ENCODE measurements around the gene GLE1. TPM values are rescaled to one million over a fixed set of nuclear protein-coding genes. Genes with fewer than 3 reads are reported as not detected.

GLE1 gene
- total RNA-seq, 1 experiment from 2014 or later, result 74.2 TPM

GRCh38 chr9:128485414-128485855, 19.1 kb upstream of the GLE1 start:
- Histone ChIP-seq H4K20me1 (ENCODE audit: insufficient read depth) (no peaks in the 10 kb centered on the region), H3K9me3 (ENCODE audit: insufficient read depth, low read depth) (no peaks in the 10 kb centered on the region), H2AFZ (no peak overlapping the region), H3F3A (ENCODE audit: insufficient read depth, low read depth) (no peaks in the 10 kb centered on the region), H3K27ac (no peak overlapping the region), H3K27me3 (ENCODE audit: insufficient read depth, low read depth) (no peaks in the 10 kb centered on the region), H3K79me2 (ENCODE audit: low read depth) (no peaks in the 10 kb centered on the region), H3K4me3 (no peak overlapping the region), H3K4me1 (replicated peaks; ENCODE audit: insufficient read depth) (no peaks in the 10 kb centered on the region), H3K9me2 (ENCODE audit: insufficient read depth) (no peaks in the 10 kb centered on the region), H3K4me2 (no peak overlapping the region), H3K36me3 (ENCODE audit: low read depth) (peaks cover 6% of the 10 kb centered on the region; the same call in 1 of the 2 replicates)
- ChIA-PET POLR2A (ENCODE audit: unreplicated experiment) (no interaction called here), CTCF (no interaction called here)
- no TSS peak for BruUV-seq (replicated peaks)
- intact Hi-C loops (cut with micrococcal nuclease; ENCODE audit: unreplicated experiment), result no loop called here
- TF ChIP-seq EZH2 (IDR thresholded peaks at IDR 0.05; ENCODE audit: low read depth), result no peak
- TF ChIP-seq, protein P1, sequence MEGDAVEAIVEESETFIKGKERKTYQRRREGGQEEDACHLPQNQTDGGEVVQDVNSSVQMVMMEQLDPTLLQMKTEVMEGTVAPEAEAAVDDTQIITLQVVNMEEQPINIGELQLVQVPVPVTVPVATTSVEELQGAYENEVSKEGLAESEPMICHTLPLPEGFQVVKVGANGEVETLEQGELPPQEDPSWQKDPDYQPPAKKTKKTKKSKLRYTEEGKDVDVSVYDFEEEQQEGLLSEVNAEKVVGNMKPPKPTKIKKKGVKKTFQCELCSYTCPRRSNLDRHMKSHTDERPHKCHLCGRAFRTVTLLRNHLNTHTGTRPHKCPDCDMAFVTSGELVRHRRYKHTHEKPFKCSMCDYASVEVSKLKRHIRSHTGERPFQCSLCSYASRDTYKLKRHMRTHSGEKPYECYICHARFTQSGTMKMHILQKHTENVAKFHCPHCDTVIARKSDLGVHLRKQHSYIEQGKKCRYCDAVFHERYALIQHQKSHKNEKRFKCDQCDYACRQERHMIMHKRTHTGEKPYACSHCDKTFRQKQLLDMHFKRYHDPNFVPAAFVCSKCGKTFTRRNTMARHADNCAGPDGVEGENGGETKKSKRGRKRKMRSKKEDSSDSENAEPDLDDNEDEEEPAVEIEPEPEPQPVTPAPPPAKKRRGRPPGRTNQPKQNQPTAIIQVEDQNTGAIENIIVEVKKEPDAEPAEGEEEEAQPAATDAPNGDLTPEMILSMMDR (conservative IDR thresholded peaks at IDR 0.05), result no peak
- DNase-seq, result no peak

DNA sequence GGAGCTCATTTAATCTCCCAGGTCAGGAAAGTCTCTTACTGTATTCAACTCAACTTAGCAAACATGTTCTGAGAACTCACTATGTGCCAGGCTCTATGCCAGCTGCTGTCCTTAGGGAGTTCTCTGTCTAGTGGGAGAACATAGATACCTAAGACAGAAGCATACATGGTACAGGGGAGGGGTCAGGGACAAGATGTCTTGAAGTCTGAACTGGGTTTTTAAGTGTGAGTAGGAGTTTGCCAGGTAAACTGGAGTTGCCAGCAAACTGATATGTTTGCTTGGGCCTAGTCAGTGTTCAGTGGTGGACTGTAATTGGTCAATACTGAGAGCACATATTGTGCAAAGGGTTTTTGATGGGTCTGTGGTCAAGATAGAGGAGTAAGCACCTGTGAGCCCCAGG, 18.3 kb upstream of the GLE1 start:
- H3F3A ChIP-seq (ENCODE audit: insufficient read depth, low read depth), result no peaks in the 10 kb centered on the region
- intact Hi-C loops (cut with micrococcal nuclease; ENCODE audit: unreplicated experiment), result no loop called here
- no peak for TF ChIP-seq EZH2 (IDR thresholded peaks at IDR 0.05; ENCODE audit: low read depth)
- no peaks in the 10 kb centered on the region for H3K4me1 ChIP-seq (replicated peaks; ENCODE audit: insufficient read depth)
- H4K20me1 ChIP-seq (ENCODE audit: insufficient read depth), result no peaks in the 10 kb centered on the region
- no peaks in the 10 kb centered on the region for H3K9me3 ChIP-seq (ENCODE audit: insufficient read depth, low read depth)
- no peak overlapping the region for H2AFZ ChIP-seq
- H3K36me3 ChIP-seq (ENCODE audit: low read depth), result peaks cover 6% of the 10 kb centered on the region; the same call in 1 of the 2 replicates
- DNase-seq, result no peak
- no TSS peak for BruUV-seq (replicated peaks)
- no peak overlapping the region for H3K4me3 ChIP-seq
- H3K9me2 ChIP-seq (ENCODE audit: insufficient read depth), result no peaks in the 10 kb centered on the region
- H3K79me2 ChIP-seq (ENCODE audit: low read depth), result no peaks in the 10 kb centered on the region
- no peak overlapping the region for H3K27ac ChIP-seq
- POLR2A ChIA-PET (ENCODE audit: unreplicated experiment), result no interaction called here
- H3K4me2 ChIP-seq, result no peak overlapping the region
- no peaks in the 10 kb centered on the region for H3K27me3 ChIP-seq (ENCODE audit: insufficient read depth, low read depth)
- CTCF ChIA-PET, result no interaction called here

DNA sequence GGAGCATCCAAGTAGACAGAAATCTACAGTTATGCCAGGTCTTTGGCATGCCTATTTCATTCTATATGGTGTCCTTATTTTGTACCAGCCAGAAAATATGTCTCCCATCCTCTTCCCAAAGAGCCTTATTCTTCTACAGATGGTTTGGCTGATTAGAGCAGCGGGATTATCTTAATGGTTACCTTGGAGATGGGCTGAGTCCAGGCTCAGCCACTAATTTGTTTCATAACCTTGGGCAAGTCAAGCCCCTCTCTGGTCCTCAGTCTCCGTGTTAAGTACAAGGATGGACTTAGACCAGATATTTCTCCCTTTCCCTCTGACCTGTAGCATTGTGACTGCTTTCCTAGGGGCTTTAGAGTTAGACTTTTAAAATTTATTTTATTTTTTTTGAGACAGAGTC, 11.1 kb upstream of the GLE1 start:
- no peaks in the 10 kb centered on the region for H4K20me1 ChIP-seq (ENCODE audit: insufficient read depth)
- no peaks in the 10 kb centered on the region for H3K4me1 ChIP-seq (replicated peaks; ENCODE audit: insufficient read depth)
- H3K36me3 ChIP-seq (ENCODE audit: low read depth), result peaks cover 11% of the 10 kb centered on the region; the same call in 1 of the 2 replicates
- H3F3A ChIP-seq (ENCODE audit: insufficient read depth, low read depth), result no peaks in the 10 kb centered on the region
- H3K27me3 ChIP-seq (ENCODE audit: insufficient read depth, low read depth), result no peaks in the 10 kb centered on the region
- no peaks in the 10 kb centered on the region for H3K79me2 ChIP-seq (ENCODE audit: low read depth)
- no peaks in the 10 kb centered on the region for H3K9me2 ChIP-seq (ENCODE audit: insufficient read depth)
- H3K4me2 ChIP-seq, result no peak overlapping the region
- BruUV-seq (replicated peaks), result no TSS peak
- CTCF ChIA-PET, result interaction anchor here (0.6 kb wide), 1 partner anchor 205 kb away, joined by 3 read pairs; no protein-coding TSS in a partner anchor
- H3K4me3 ChIP-seq, result no peak overlapping the region
- POLR2A ChIA-PET (ENCODE audit: unreplicated experiment), result no interaction called here
- no peak overlapping the region for H3K27ac ChIP-seq
- H3K9me3 ChIP-seq (ENCODE audit: insufficient read depth, low read depth), result no peaks in the 10 kb centered on the region
- intact Hi-C loops (cut with micrococcal nuclease; ENCODE audit: unreplicated experiment), result no loop called here
- TF ChIP-seq, protein P1 (conservative IDR thresholded peaks at IDR 0.05), result no peak
- no peak for TF ChIP-seq EZH2 (IDR thresholded peaks at IDR 0.05; ENCODE audit: low read depth)
- no peak overlapping the region for H2AFZ ChIP-seq
- no peak for DNase-seq
